SK-N-SH treated with all-trans-retinoic acid at 6 μM for 48 hours (cell line): Measurements from ENCODE around the gene AKAP5.

Source experiments
- ATAC-seq: fragments of 200-7000 bp; cut with Tn5 transposase; 3 replicates; pipeline ENCODE4 v1.9.1; 2020; ENCODE audit warnings: mild to moderate bottlenecking, moderate library complexity
- ARNTL ChIP-seq: fragments of 450-650 bp; formaldehyde crosslinking; IDR thresholded peaks from 2 replicates; pipeline ENCODE4 v1.5.0; 2020; ENCODE audit warnings: low read depth, mild to moderate bottlenecking, moderate library complexity, borderline replicate concordance
- BACH2 ChIP-seq: fragments of 250-450 bp; sonication (Bioruptor Pico); IDR thresholded peaks from 2 replicates; pipeline ENCODE4 v1.9.0; 2021; ENCODE audit warnings: mild to moderate bottlenecking, borderline replicate concordance
- CREB5 ChIP-seq: fragments of 250-450 bp; sonication (Bioruptor Pico); IDR thresholded peaks from 2 replicates; pipeline ENCODE4 v1.5.1; 2020; ENCODE audit warnings: low read depth, mild to moderate bottlenecking, moderate library complexity
- CSDC2 ChIP-seq: fragments of 250-450 bp; sonication (Bioruptor Pico); IDR thresholded peaks from 2 replicates; pipeline ENCODE4 v1.5.0; 2020; ENCODE audit warnings: mild to moderate bottlenecking, moderate library complexity
- CSRNP3 ChIP-seq: fragments of 250-450 bp; sonication (Bioruptor Pico); IDR thresholded peaks from 2 replicates; pipeline ENCODE4 v1.5.1; 2021; ENCODE audit warnings: mild to moderate bottlenecking, moderate library complexity
- ESRRG ChIP-seq: fragments of 250-450 bp; sonication (Bioruptor Pico); IDR thresholded peaks from 2 replicates; pipeline ENCODE4 v1.6.1; 2021; ENCODE audit warnings: mild to moderate bottlenecking
- ISL1 ChIP-seq: fragments of 250-450 bp; sonication (Bioruptor Pico); IDR thresholded peaks from 2 replicates; pipeline ENCODE4 v2.1.2; 2022; ENCODE audit warnings: mild to moderate bottlenecking, moderate library complexity
- PATZ1 ChIP-seq: fragments of 250-450 bp; sonication (Bioruptor Pico); IDR thresholded peaks from 2 replicates; pipeline ENCODE4 v1.8.0; 2020; ENCODE audit warnings: mild to moderate bottlenecking, moderate library complexity, borderline replicate concordance
- POU6F1 ChIP-seq: fragments of 250-450 bp; sonication (Bioruptor Pico); IDR thresholded peaks from 2 replicates; pipeline ENCODE4 v1.8.0; 2021; ENCODE audit warnings: low read depth, mild to moderate bottlenecking, moderate library complexity, borderline replicate concordance
- PPARA ChIP-seq: fragments of 250-450 bp; sonication (Bioruptor Pico); IDR thresholded peaks from 2 replicates; pipeline ENCODE4 v1.5.0; 2020; ENCODE audit warnings: mild to moderate bottlenecking, borderline replicate concordance
- RARB ChIP-seq: fragments of 250-450 bp; sonication (Bioruptor Pico); IDR thresholded peaks from 2 replicates; pipeline ENCODE4 v1.8.0; 2021; ENCODE audit warnings: mild to moderate bottlenecking, moderate library complexity
- TCF4 ChIP-seq: fragments of 250-450 bp; sonication (Bioruptor Pico); IDR thresholded peaks from 2 replicates; pipeline ENCODE4 v1.8.0; 2021; ENCODE audit warnings: mild to moderate bottlenecking, moderate library complexity, borderline replicate concordance
- TOX ChIP-seq: fragments of 250-450 bp; sonication (Bioruptor Pico); IDR thresholded peaks from 2 replicates; pipeline ENCODE4 v1.8.0; 2021; ENCODE audit warnings: mild to moderate bottlenecking, moderate library complexity, borderline replicate concordance
- TSHZ2 ChIP-seq: fragments of 250-450 bp; sonication (Bioruptor Pico); IDR thresholded peaks from 2 replicates; pipeline ENCODE4 v1.5.0; 2020; ENCODE audit warnings: mild to moderate bottlenecking, moderate library complexity
- ZFP3 ChIP-seq: fragments of 250-450 bp; sonication (Bioruptor Pico); IDR thresholded peaks from 2 replicates; pipeline ENCODE4 v1.5.0; 2020; ENCODE audit warnings: mild to moderate bottlenecking, moderate library complexity
- ZFP30 ChIP-seq: fragments of 450-650 bp; formaldehyde crosslinking; IDR thresholded peaks from 2 replicates; pipeline ENCODE4 v1.5.0; 2022; ENCODE audit warnings: mild to moderate bottlenecking, moderate library complexity
- ZNF565 ChIP-seq: fragments of 450-650 bp; formaldehyde crosslinking; conservative IDR thresholded peaks from 2 replicates; pipeline ENCODE4 v1.5.0; 2020; ENCODE audit warnings: low read depth, mild to moderate bottlenecking, moderate library complexity
- ZNF70 ChIP-seq: fragments of 450-650 bp; formaldehyde crosslinking; IDR thresholded peaks from 2 replicates; pipeline ENCODE4 v1.5.0; 2020; ENCODE audit warnings: mild to moderate bottlenecking, moderate library complexity
- ZNF8 ChIP-seq: fragments of 450-650 bp; formaldehyde crosslinking; IDR thresholded peaks from 2 replicates; pipeline ENCODE4 v1.5.0; 2020; ENCODE audit warnings: mild to moderate bottlenecking, moderate library complexity

AKAP5 gene

GRCh38 chr14:64506721-64507120, 41.4 kb downstream of the AKAP5 start:
- ATAC-seq: no peak
- no peak for TF ChIP-seq CSDC2 (CRISPR knock-in tag)
- no peak for TF ChIP-seq PATZ1 (CRISPR knock-in tag)
- TF ChIP-seq ZNF565: no peak
- TF ChIP-seq TCF4 (CRISPR knock-in tag): no peak
- no peak for TF ChIP-seq ZFP30 (CRISPR knock-in tag)

GRCh38 chr14:64507376-64508156, 42.3 kb downstream of the AKAP5 start:
- TF ChIP-seq ISL1 (CRISPR knock-in tag): no peak
- no peak for TF ChIP-seq CSDC2 (CRISPR knock-in tag)
- no peak for TF ChIP-seq ZNF565
- no peak for TF ChIP-seq CSRNP3 (CRISPR knock-in tag)
- TF ChIP-seq PPARA: no peak
- no peak for TF ChIP-seq BACH2
- TF ChIP-seq ZNF70 (CRISPR knock-in tag): no peak
- no peak for TF ChIP-seq TCF4 (CRISPR knock-in tag)
- TF ChIP-seq ESRRG: no peak
- no peak for TF ChIP-seq RARB (CRISPR knock-in tag)
- TF ChIP-seq PATZ1 (CRISPR knock-in tag): no peak
- TF ChIP-seq, all 23 proteins: peak for 0
- no peak for ATAC-seq

GRCh38 chr14:64508215-64508776, 43.0 kb downstream of the AKAP5 start:
- ATAC-seq: no peak
- TF ChIP-seq ZNF70 (CRISPR knock-in tag): no peak
- no peak for TF ChIP-seq RARB (CRISPR knock-in tag)
- no peak for TF ChIP-seq PATZ1 (CRISPR knock-in tag)
- no peak for TF ChIP-seq ZNF565
- no peak for TF ChIP-seq POU6F1
- TF ChIP-seq ZFP30 (CRISPR knock-in tag): no peak
- TF ChIP-seq TSHZ2 (CRISPR knock-in tag): no peak
- TF ChIP-seq ARNTL (CRISPR knock-in tag): no peak
- TF ChIP-seq CREB5 (CRISPR knock-in tag): no peak
- no peak for TF ChIP-seq ZNF8 (CRISPR knock-in tag)
- no peak for TF ChIP-seq TOX
- no peak for TF ChIP-seq PPARA
- TF ChIP-seq ESRRG: no peak
- no peak for TF ChIP-seq ISL1 (CRISPR knock-in tag)
- TF ChIP-seq TCF4 (CRISPR knock-in tag): no peak
- no peak for TF ChIP-seq ZFP3 (CRISPR knock-in tag)
